PC-9 (cell line): ENCODE measurements around the gene MORF4L1.

ENCODE experiments used
- CTCF ChIP-seq: fragments of 200-600 bp; sonication (generic); conservative IDR thresholded peaks from 2 replicates; pipeline ENCODE4 v1.6.1; 2017; ENCODE audit warnings: mixed run types, antibody characterized with exemption, mild to moderate bottlenecking, moderate library complexity
- EZH2 ChIP-seq: fragments of 200-600 bp; sonication (generic); IDR thresholded peaks from 2 replicates; pipeline ENCODE4 v1.8.0; 2017; ENCODE audit warnings: antibody characterized with exemption, low read depth

DNA sequence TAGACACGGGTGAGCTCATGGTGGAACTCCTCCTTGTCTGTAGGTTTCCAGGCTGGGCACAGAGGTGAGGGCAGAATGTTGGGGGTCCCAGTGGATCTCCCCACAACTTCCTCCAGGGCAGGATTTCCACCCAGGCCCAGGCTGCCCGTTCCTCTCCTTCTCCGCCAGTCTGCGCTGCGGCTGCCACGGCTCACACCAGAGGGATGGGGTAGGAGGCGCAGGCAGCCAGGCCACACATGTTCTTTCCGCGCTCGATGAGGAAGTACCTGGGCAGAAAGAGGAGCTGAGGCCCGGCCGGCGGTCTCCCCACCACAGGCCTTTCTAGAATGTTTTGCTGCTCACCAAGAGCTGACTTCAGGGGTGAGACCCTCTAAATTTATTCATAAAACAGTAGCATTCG is 49.2 kb downstream of the MORF4L1 start:
- TF ChIP-seq CTCF (no peak), EZH2 (no peak)
